ENCODE data around the gene CCDC188. TPM values are rescaled to one million over a fixed set of nuclear protein-coding genes. Genes with fewer than 3 reads are reported as not detected.
A peak's percentile ranks its signal among the peaks of the same experiment; 100 is the strongest.

Gene CCDC188
- total RNA-seq, 1 experiment from 2014 or later = not detected

DNA sequence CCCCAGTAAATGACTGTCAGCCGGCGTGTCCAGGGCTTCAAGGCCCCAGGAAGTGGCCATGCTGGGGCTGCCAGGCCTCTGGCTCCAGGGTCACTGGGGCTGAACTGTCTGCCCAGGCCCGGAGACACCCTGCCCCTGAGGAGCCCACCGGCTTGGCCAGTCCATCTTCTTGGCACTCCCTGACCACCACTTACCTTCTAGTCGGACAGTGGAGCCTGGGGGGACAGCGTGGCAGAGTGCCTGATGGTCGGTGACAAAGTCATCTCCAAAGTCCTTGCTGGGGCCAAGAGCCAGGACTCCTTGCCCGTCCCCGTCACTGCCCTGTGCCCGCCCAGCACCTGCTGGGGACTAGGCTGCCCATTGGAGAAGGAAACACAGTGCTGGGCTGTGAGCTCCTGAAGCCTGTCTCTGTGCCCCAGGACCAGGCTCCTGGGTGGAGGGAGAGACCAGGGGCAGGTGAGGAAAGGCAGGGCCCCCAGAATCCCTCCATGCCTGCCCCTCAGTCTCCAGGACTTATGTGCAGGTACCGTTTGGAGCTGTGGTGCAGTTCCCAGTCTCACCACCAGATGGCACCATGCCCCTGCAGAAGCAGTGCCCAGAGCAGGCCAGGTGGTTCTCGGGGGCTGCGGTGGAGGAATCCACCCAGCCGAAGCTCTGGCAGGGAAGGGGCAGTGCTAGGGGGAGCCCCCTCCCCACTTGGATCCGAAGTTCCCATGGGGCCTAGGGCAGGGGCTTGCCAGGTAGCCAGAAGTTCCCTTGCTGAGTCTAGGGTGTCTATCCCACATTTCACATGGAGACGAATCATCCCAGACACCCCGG, 6.0 kb upstream of the CCDC188 start:
- Histone ChIP-seq H4K91ac (ENCODE audit: insufficient read length, low read depth, low read length) (no peak overlapping the region), H3K23ac (ENCODE audit: insufficient read length, low read depth, low read length) (no peak overlapping the region), H3K27ac (ENCODE audit: insufficient read length, low read depth, low read length) (no peak overlapping the region), H2BK120ac (ENCODE audit: low read depth, low read length, poor library complexity, severe bottlenecking) (no peak overlapping the region), H3K27me3 (ENCODE audit: insufficient read depth, low read length) (no peaks in the 10 kb centered on the region), H3T11ph (ENCODE audit: low read length) (no peak overlapping the region), H3K4me1 (ENCODE audit: insufficient read depth, low read length) (no peaks in the 10 kb centered on the region), H3K4me2 (ENCODE audit: insufficient read depth, insufficient read length, low read length) (no peak overlapping the region), H3K56ac (ENCODE audit: insufficient read length, low read depth, low read length) (no peak overlapping the region), H2BK15ac (ENCODE audit: low read depth, low read length) (no peak overlapping the region), H2BK20ac (ENCODE audit: low read depth, low read length, poor library complexity, severe bottlenecking) (no peak overlapping the region), H3K79me2 (ENCODE audit: insufficient read depth, low read length) (no peaks in the 10 kb centered on the region), H3K4ac (ENCODE audit: low read depth, low read length) (no peak overlapping the region), H4K20me1 (ENCODE audit: control insufficient read depth, insufficient read depth, insufficient read length) (no peaks in the 10 kb centered on the region), H3K79me1 (ENCODE audit: insufficient read depth, low read depth, low read length, poor library complexity, severe bottlenecking) (no peaks in the 10 kb centered on the region), H2AFZ (ENCODE audit: low read length) (no peak overlapping the region), H3K14ac (ENCODE audit: insufficient read depth, low read length) (no peak overlapping the region), H3K23me2 (ENCODE audit: insufficient read length, low read depth, low read length, poor library complexity, severe bottlenecking) (peaks cover 5% of the 10 kb centered on the region), H3K18ac (ENCODE audit: insufficient read length, low read depth, low read length) (no peak overlapping the region), H2BK5ac (ENCODE audit: insufficient read length, low read length) (no peak overlapping the region), H4K8ac (replicated peaks; ENCODE audit: insufficient read length, low read depth, low read length) (no peak overlapping the region), H3K9ac (ENCODE audit: extremely low read depth, insufficient read length, low read length) (no peak overlapping the region), H3K9me3 (ENCODE audit: control insufficient read depth, low read depth, low read length) (no peaks in the 10 kb centered on the region), H4K5ac (ENCODE audit: insufficient read length, low read depth, low read length) (no peak overlapping the region), H2BK12ac (ENCODE audit: insufficient read length, low read depth, low read length) (no peak overlapping the region), H2AK5ac (ENCODE audit: insufficient read length, low read length) (no peak overlapping the region)
- Mint-ChIP-seq H3K4me3 (0 out of 5 replicates have a peak overlapping the region, but pooled peaks of 1 of the 2 experiments have one; percentile 23), H3K27me3 (ENCODE audit: low read depth) (no peaks in the 10 kb centered on the region), H3K36me3 (ENCODE audit: insufficient read depth in 1 of 3, low read depth in 3 of 3) (no peaks in the 10 kb centered on the region), H3K4me1 (peaks cover 6 to 14% of the 10 kb centered on the region in 2 experiments), H3K9me3 (no peaks in the 10 kb centered on the region), H3K27ac (no peak overlapping the region)
- DNase-seq = peak; percentile 89
- TF ChIP-seq, protein P1, sequence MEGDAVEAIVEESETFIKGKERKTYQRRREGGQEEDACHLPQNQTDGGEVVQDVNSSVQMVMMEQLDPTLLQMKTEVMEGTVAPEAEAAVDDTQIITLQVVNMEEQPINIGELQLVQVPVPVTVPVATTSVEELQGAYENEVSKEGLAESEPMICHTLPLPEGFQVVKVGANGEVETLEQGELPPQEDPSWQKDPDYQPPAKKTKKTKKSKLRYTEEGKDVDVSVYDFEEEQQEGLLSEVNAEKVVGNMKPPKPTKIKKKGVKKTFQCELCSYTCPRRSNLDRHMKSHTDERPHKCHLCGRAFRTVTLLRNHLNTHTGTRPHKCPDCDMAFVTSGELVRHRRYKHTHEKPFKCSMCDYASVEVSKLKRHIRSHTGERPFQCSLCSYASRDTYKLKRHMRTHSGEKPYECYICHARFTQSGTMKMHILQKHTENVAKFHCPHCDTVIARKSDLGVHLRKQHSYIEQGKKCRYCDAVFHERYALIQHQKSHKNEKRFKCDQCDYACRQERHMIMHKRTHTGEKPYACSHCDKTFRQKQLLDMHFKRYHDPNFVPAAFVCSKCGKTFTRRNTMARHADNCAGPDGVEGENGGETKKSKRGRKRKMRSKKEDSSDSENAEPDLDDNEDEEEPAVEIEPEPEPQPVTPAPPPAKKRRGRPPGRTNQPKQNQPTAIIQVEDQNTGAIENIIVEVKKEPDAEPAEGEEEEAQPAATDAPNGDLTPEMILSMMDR (conservative IDR thresholded peaks at IDR 0.05) = peak; percentile 98
- no CpG with 5 or more reads among the region's 17 CpGs for WGBS (ENCODE audit: extremely low coverage, insufficient read length, low lambda C conversion rate)

All from H9 (cell line).